ENCODE measurements around the gene HDC. TPM values are rescaled to one million over a fixed set of nuclear protein-coding genes. Genes with fewer than 3 reads are reported as not detected.

Gene HDC
- total RNA-seq, 6 donors from 2014 or later, result 0.30 to 6.3 (median 3.4) TPM

GRCh38 chr15:50247819-50248655 is 17.5 kb downstream of the HDC start:
- DNase-seq (peak in 1 of 2 donors; percentile 59), ATAC-seq (ENCODE audit: low FRiP score in 2 of 2) (peak; percentile 9 to 80)
- 76 to 82% methylated on average over 13 to 14 of the region's 14 CpGs for WGBS, 2 donors
- Histone ChIP-seq H3K27me3 (no peaks in the 10 kb centered on the region), H3K36me3 (no peaks in the 10 kb centered on the region), H3K4me3 (no peak overlapping the region), H3K9me3 (no peaks in the 10 kb centered on the region), H3K4me1 (peaks cover 0 to 10% (median 0%) of the 10 kb centered on the region in 4 donors), H3K27ac (peak overlapping the region in 3 of 4 donors; percentile 3 to 70 (median 35))
- TF ChIP-seq CTCF (IDR thresholded peaks at IDR 0.05) (no peak), POLR2AphosphoS5 (IDR thresholded peaks at IDR 0.05) (no peak), EP300 (IDR thresholded peaks at IDR 0.05) (no peak), POLR2A (IDR thresholded peaks at IDR 0.05) (peak in 1 of 4 donors; percentile 11)

GRCh38 chr15:50246631-50247030 is 18.9 kb downstream of the HDC start:
- 89 to 92% methylated on average over 2 of the region's 2 CpGs for WGBS, 2 donors
- H3K27me3 ChIP-seq, result no peaks in the 10 kb centered on the region
- H3K4me3 ChIP-seq, result no peak overlapping the region
- no peak overlapping the region for H3K27ac ChIP-seq
- no peaks in the 10 kb centered on the region for H3K36me3 ChIP-seq
- no peak for DNase-seq
- no peak for ATAC-seq (ENCODE audit: low FRiP score in 2 of 2)
- TF ChIP-seq CTCF (IDR thresholded peaks at IDR 0.05) (no peak), EP300 (IDR thresholded peaks at IDR 0.05) (no peak), POLR2A (IDR thresholded peaks at IDR 0.05) (no peak), POLR2AphosphoS5 (IDR thresholded peaks at IDR 0.05) (no peak)
- peaks cover 0 to 10% (median 0%) of the 10 kb centered on the region in 4 donors for H3K4me1 ChIP-seq
- no peaks in the 10 kb centered on the region for H3K9me3 ChIP-seq

- H3K36me3 ChIP-seq, result no peaks in the 10 kb centered on the region
- peaks cover 0 to 10% (median 0%) of the 10 kb centered on the region in 4 donors for H3K4me1 ChIP-seq
- DNase-seq (no peak), ATAC-seq (ENCODE audit: low FRiP score in 2 of 2) (no peak)
- H3K9me3 ChIP-seq, result no peaks in the 10 kb centered on the region
- H3K4me3 ChIP-seq, result no peak overlapping the region
- H3K27me3 ChIP-seq, result no peaks in the 10 kb centered on the region
- H3K27ac ChIP-seq, result no peak overlapping the region
- WGBS, 2 donors, result 80 to 90% methylated on average over 2 of the region's 2 CpGs
- no peak for TF ChIP-seq POLR2AphosphoS5 (IDR thresholded peaks at IDR 0.05)
- TF ChIP-seq CTCF (IDR thresholded peaks at IDR 0.05), result no peak
- TF ChIP-seq POLR2A (IDR thresholded peaks at IDR 0.05), result no peak
- no peak for TF ChIP-seq EP300 (IDR thresholded peaks at IDR 0.05)
Measured at GRCh38 chr15:50244959-50245624, 20.4 kb downstream of the HDC start.

GRCh38 chr15:50244153-50244552 is 21.4 kb downstream of the HDC start:
- no peaks in the 10 kb centered on the region for H3K9me3 ChIP-seq
- no peak overlapping the region for H3K27ac ChIP-seq
- no peak for TF ChIP-seq POLR2A (IDR thresholded peaks at IDR 0.05)
- no peak for TF ChIP-seq CTCF (IDR thresholded peaks at IDR 0.05)
- TF ChIP-seq POLR2AphosphoS5 (IDR thresholded peaks at IDR 0.05), result no peak
- no peak for TF ChIP-seq EP300 (IDR thresholded peaks at IDR 0.05)
- 96 to 100% methylated on average over 1 of the region's 1 CpG for WGBS, 2 donors
- no peaks in the 10 kb centered on the region for H3K27me3 ChIP-seq
- ATAC-seq (ENCODE audit: low FRiP score in 2 of 2) (no peak), DNase-seq (no peak)
- no peak overlapping the region for H3K4me3 ChIP-seq
- no peaks in the 10 kb centered on the region for H3K36me3 ChIP-seq
- peaks cover 0 to 10% (median 0%) of the 10 kb centered on the region in 4 donors for H3K4me1 ChIP-seq

Data from upper lobe of left lung (tissue), 6 donors.